H9 (cell line): Measurements from ENCODE around the gene EEF1A2. TPM values are rescaled to one million over a fixed set of nuclear protein-coding genes. Genes with fewer than 3 reads are reported as not detected.

Source experiments
- DNase-seq: peaks from one replicate; pipeline ENCODE4 v3.0.0-alpha.2; 2017
- H2AFZ ChIP-seq: one replicate; pipeline ENCODE4 v1.6.1; 2013; ENCODE audit warnings: mild to moderate bottlenecking, low read length, control low read depth, moderate library complexity
- H2AK5ac ChIP-seq: 2 replicates; pipeline ENCODE4 v1.6.1; 2013; ENCODE audit warnings: low read length, control low read depth, mixed read lengths; ENCODE audit not compliant: insufficient read length
- H2BK120ac ChIP-seq: one replicate; pipeline ENCODE4 v1.6.1; 2013; ENCODE audit warnings: low read depth, mild to moderate bottlenecking, low read length, control low read depth, inconsistent platforms; ENCODE audit not compliant: poor library complexity, severe bottlenecking
- H2BK12ac ChIP-seq: 2 replicates; pipeline ENCODE4 v1.6.1; 2013; ENCODE audit warnings: low read length, control low read depth, mixed read lengths, low read depth; ENCODE audit not compliant: insufficient read length
- H2BK15ac ChIP-seq: 2 replicates; pipeline ENCODE4 v1.6.1; 2013; ENCODE audit warnings: low read depth, low read length, control low read depth
- H2BK20ac ChIP-seq: one replicate; pipeline ENCODE4 v1.6.1; 2013; ENCODE audit warnings: low read depth, mild to moderate bottlenecking, low read length, control low read depth, inconsistent platforms; ENCODE audit not compliant: poor library complexity, severe bottlenecking
- H2BK5ac ChIP-seq: 2 replicates; pipeline ENCODE4 v1.6.1; 2013; ENCODE audit warnings: low read length, control low read depth, mixed read lengths; ENCODE audit not compliant: insufficient read length
- H3K14ac ChIP-seq: 2 replicates; pipeline ENCODE4 v1.6.1; 2013; ENCODE audit warnings: low read length, control low read depth; ENCODE audit not compliant: insufficient read depth
- H3K18ac ChIP-seq: 2 replicates; pipeline ENCODE4 v1.6.1; 2013; ENCODE audit warnings: low read depth, mild to moderate bottlenecking, mixed read lengths, low read length, control low read depth; ENCODE audit not compliant: insufficient read length
- H3K23ac ChIP-seq: 2 replicates; pipeline ENCODE4 v1.6.1; 2013; ENCODE audit warnings: low read length, control low read depth, mixed read lengths, low read depth; ENCODE audit not compliant: insufficient read length
- H3K23me2 ChIP-seq: 2 replicates; pipeline ENCODE4 v1.6.1; 2013; ENCODE audit warnings: low read depth, mild to moderate bottlenecking, mixed read lengths, low read length, control low read depth; ENCODE audit not compliant: insufficient read length, poor library complexity, severe bottlenecking
- H3K27ac ChIP-seq: 2 replicates; pipeline ENCODE4 v1.5.1; 2013; ENCODE audit warnings: low read length, control low read depth, mixed read lengths, low read depth; ENCODE audit not compliant: insufficient read length
- H3K27me3 ChIP-seq: 2 replicates; pipeline ENCODE4 v1.6.1; 2013; ENCODE audit warnings: low read length, control low read depth, inconsistent platforms; ENCODE audit not compliant: insufficient read depth
- H3K4ac ChIP-seq: 2 replicates; pipeline ENCODE4 v1.6.1; 2013; ENCODE audit warnings: low read depth, mild to moderate bottlenecking, control low read depth, inconsistent platforms, low read length, moderate library complexity
- H3K4me1 ChIP-seq: 2 replicates; pipeline ENCODE4 v1.6.1; 2013; ENCODE audit warnings: low read length, control low read depth, inconsistent platforms; ENCODE audit not compliant: insufficient read depth
- H3K4me2 ChIP-seq: 2 replicates; pipeline ENCODE4 v1.6.1; 2013; ENCODE audit warnings: low read length, control low read depth, mixed read lengths; ENCODE audit not compliant: insufficient read length, insufficient read depth
- H3K56ac ChIP-seq: 2 replicates; pipeline ENCODE4 v1.6.1; 2013; ENCODE audit warnings: low read depth, mild to moderate bottlenecking, mixed read lengths, low read length, control low read depth; ENCODE audit not compliant: insufficient read length
- H3K79me1 ChIP-seq: 2 replicates; pipeline ENCODE4 v1.6.1; 2013; ENCODE audit warnings: low read depth, mild to moderate bottlenecking, moderate library complexity, low read length, control low read depth, inconsistent platforms; ENCODE audit not compliant: insufficient read depth, poor library complexity, severe bottlenecking
- H3K79me2 ChIP-seq: 2 replicates; pipeline ENCODE4 v1.6.1; 2013; ENCODE audit warnings: low read length, control low read depth, inconsistent platforms; ENCODE audit not compliant: insufficient read depth
- H3K9ac ChIP-seq: 2 replicates; pipeline ENCODE4 v1.6.1; 2013; ENCODE audit warnings: low read length, control low read depth, mixed read lengths; ENCODE audit not compliant: insufficient read length; ENCODE audit errors: extremely low read depth
- H3K9me3 ChIP-seq: one replicate; pipeline ENCODE4 v1.6.1; 2013; ENCODE audit warnings: low read depth, low read length, inconsistent platforms; ENCODE audit not compliant: control insufficient read depth
- H3T11ph ChIP-seq: one replicate; pipeline ENCODE4 v1.6.1; 2013; ENCODE audit warnings: mild to moderate bottlenecking, low read length, control low read depth, inconsistent platforms
- H4K20me1 ChIP-seq: one replicate; pipeline ENCODE4 v1.6.1; 2013; ENCODE audit not compliant: control insufficient read depth, insufficient read length, insufficient read depth
- H4K5ac ChIP-seq: 2 replicates; pipeline ENCODE4 v1.6.1; 2013; ENCODE audit warnings: low read depth, mild to moderate bottlenecking, mixed read lengths, low read length, control low read depth; ENCODE audit not compliant: insufficient read length
- H4K8ac ChIP-seq: replicated peaks from 2 replicates; pipeline ENCODE4 v1.6.1; 2013; ENCODE audit warnings: low read length, control low read depth, mixed read lengths, low read depth; ENCODE audit not compliant: insufficient read length
- H4K91ac ChIP-seq: 2 replicates; pipeline ENCODE4 v1.6.1; 2013; ENCODE audit warnings: low read depth, mild to moderate bottlenecking, moderate library complexity, mixed read lengths, low read length, control low read depth; ENCODE audit not compliant: insufficient read length
- H3K27ac Mint-ChIP-seq, 3 experiments: 2 replicates in 2 of 3; 3 replicates in 1 of 3; pipeline ENCODE4 v1.8.0; 2020 to 2021; ENCODE audit warnings: mixed read lengths in 3 of 3, mild to moderate bottlenecking in 1 of 3, moderate library complexity in 1 of 3
- H3K27me3 Mint-ChIP-seq: 2 replicates; pipeline ENCODE4 v1.8.0; 2021; ENCODE audit warnings: low read depth, mild to moderate bottlenecking, moderate library complexity, mixed read lengths
- H3K36me3 Mint-ChIP-seq, 3 experiments: 2 replicates in 2 of 3; 3 replicates in 1 of 3; pipeline ENCODE4 v1.8.0; 2020 to 2021; ENCODE audit warnings: low read depth in 3 of 3, mixed read lengths in 3 of 3; ENCODE audit not compliant: insufficient read depth in 1 of 3
- H3K4me1 Mint-ChIP-seq, 2 experiments: 2 replicates each; pipeline ENCODE4 v1.8.0; 2020; ENCODE audit warnings: mixed read lengths in 2 of 2
- H3K4me3 Mint-ChIP-seq, 2 experiments: 2 replicates in 1 of 2; 3 replicates in 1 of 2; pipeline ENCODE4 v1.8.0; 2020 to 2021; ENCODE audit warnings: mild to moderate bottlenecking in 2 of 2, mixed read lengths in 2 of 2, moderate library complexity in 1 of 2
- H3K9me3 Mint-ChIP-seq, 2 experiments: 2 replicates in 1 of 2; 3 replicates in 1 of 2; pipeline ENCODE4 v1.8.0; 2020; ENCODE audit warnings: mild to moderate bottlenecking in 2 of 2, mixed read lengths in 2 of 2, moderate library complexity in 1 of 2
- WGBS: extraction: QIAGEN DNeasy Blood & Tissue Kit; methylation state at CpG from one replicate; pipeline ENCODE4 v1.1.7; 2013; ENCODE audit warnings: missing lambda C conversion rate, low lambda C conversion rate, mixed read lengths; ENCODE audit not compliant: insufficient read length; ENCODE audit errors: extremely low coverage; 5-methylcytosine and 5-hydroxymethylcytosine counted together
- total RNA-seq: library from RNA; stranded (reverse); gene quantifications from 2 replicates; pipeline ENCODE4 v1.2.1, GENCODE V29; 2021
- TF ChIP-seq, protein P1 (sequence below): fragments of 200-600 bp; sonication (generic); conservative IDR thresholded peaks from 3 replicates; pipeline ENCODE4 v1.8.0; 2021; ENCODE audit warnings: antibody characterized with exemption, mild to moderate bottlenecking

EEF1A2 gene
- total RNA-seq, 1 experiment from 2014 or later = 27.4 TPM

DNA sequence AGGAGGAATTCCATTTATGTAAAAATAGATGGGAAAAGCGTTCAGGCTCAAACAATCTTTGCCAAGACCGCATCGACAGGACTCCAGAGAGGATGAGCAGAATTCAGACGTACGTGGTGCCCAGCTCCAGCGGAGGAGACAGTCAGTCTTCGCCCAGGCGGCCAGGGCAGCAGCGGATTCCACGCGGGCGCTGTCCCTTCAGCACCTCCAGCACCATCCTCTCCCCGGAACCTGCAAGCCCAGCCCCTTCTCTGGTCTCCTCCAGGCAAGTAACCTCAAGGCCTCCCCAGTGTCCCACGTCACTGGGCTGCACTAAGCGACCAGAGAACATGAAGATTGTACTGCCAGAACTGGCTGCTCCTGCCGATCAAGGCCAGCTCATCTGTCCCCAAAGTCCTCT, 23.7 kb downstream of the EEF1A2 start:
- H2AFZ ChIP-seq = no peak overlapping the region

More for the DNA sequence above, 23.7 kb downstream of the EEF1A2 start:
- Mint-ChIP-seq H3K9me3 (peaks cover 0 to 2% of the 10 kb centered on the region in 2 experiments; a peak in 1 of 5 replicates), H3K4me3 (no peak overlapping the region), H3K4me1 (peaks cover 24 to 41% of the 10 kb centered on the region in 2 experiments), H3K36me3 (no peaks in the 10 kb centered on the region), H3K27me3 (peaks cover 39% of the 10 kb centered on the region), H3K27ac (no peak overlapping the region; a peak in 1 of 7 replicates)
- TF ChIP-seq, protein P1, sequence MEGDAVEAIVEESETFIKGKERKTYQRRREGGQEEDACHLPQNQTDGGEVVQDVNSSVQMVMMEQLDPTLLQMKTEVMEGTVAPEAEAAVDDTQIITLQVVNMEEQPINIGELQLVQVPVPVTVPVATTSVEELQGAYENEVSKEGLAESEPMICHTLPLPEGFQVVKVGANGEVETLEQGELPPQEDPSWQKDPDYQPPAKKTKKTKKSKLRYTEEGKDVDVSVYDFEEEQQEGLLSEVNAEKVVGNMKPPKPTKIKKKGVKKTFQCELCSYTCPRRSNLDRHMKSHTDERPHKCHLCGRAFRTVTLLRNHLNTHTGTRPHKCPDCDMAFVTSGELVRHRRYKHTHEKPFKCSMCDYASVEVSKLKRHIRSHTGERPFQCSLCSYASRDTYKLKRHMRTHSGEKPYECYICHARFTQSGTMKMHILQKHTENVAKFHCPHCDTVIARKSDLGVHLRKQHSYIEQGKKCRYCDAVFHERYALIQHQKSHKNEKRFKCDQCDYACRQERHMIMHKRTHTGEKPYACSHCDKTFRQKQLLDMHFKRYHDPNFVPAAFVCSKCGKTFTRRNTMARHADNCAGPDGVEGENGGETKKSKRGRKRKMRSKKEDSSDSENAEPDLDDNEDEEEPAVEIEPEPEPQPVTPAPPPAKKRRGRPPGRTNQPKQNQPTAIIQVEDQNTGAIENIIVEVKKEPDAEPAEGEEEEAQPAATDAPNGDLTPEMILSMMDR = no peak
- no peak overlapping the region for H2BK15ac ChIP-seq
- H3K56ac ChIP-seq = no peak overlapping the region
- peak; percentile 77 for DNase-seq
- no peak overlapping the region for H4K91ac ChIP-seq
- no peaks in the 10 kb centered on the region for H3K79me1 ChIP-seq
- no peak overlapping the region for H4K8ac ChIP-seq
- no peak overlapping the region for H3K27ac ChIP-seq
- no peaks in the 10 kb centered on the region for H3K23me2 ChIP-seq
- no peaks in the 10 kb centered on the region for H3K27me3 ChIP-seq
- no peak overlapping the region for H3K9ac ChIP-seq
- no peak overlapping the region for H2BK5ac ChIP-seq
- no peaks in the 10 kb centered on the region for H3K9me3 ChIP-seq
- no peak overlapping the region for H3K14ac ChIP-seq
- H3K18ac ChIP-seq = no peak overlapping the region
- WGBS = no CpG with 5 or more reads among the region's 16 CpGs
- no peak overlapping the region for H2BK20ac ChIP-seq
- no peak overlapping the region for H2BK12ac ChIP-seq
- peaks cover 3% of the 10 kb centered on the region; the same call in 1 of the 2 replicates for H3K79me2 ChIP-seq
- no peaks in the 10 kb centered on the region for H4K20me1 ChIP-seq
- no peak overlapping the region for H3K23ac ChIP-seq
- no peak overlapping the region for H2BK120ac ChIP-seq
- no peak overlapping the region for H3T11ph ChIP-seq
- no peak overlapping the region for H2AK5ac ChIP-seq
- no peak overlapping the region for H3K4me2 ChIP-seq
- no peak overlapping the region for H4K5ac ChIP-seq
- H3K4me1 ChIP-seq = no peaks in the 10 kb centered on the region
- no peak overlapping the region for H3K4ac ChIP-seq
